Mucosa of stomach (tissue), 1 donor: ENCODE measurements around the gene CFAP99.

Experiments
- H3K27me3 ChIP-seq: one replicate; pipeline ENCODE4 v1.7.0; 2013; ENCODE audit warnings: mild to moderate bottlenecking, low read length; ENCODE audit not compliant: control insufficient read depth, insufficient read depth
- H3K36me3 ChIP-seq: one replicate; pipeline ENCODE4 v1.7.0; 2013; ENCODE audit warnings: low read length; ENCODE audit not compliant: control insufficient read depth, insufficient read depth
- H3K4me1 ChIP-seq: one replicate; pipeline ENCODE4 v1.7.0; 2013; ENCODE audit warnings: mild to moderate bottlenecking, low read length; ENCODE audit not compliant: control insufficient read depth, insufficient read depth
- H3K4me3 ChIP-seq: one replicate; pipeline ENCODE4 v1.7.0; 2013; ENCODE audit warnings: low read length
- H3K9ac ChIP-seq: one replicate; pipeline ENCODE4 v1.7.0; 2013; ENCODE audit warnings: mild to moderate bottlenecking, low read length, moderate library complexity
- H3K9me3 ChIP-seq: one replicate; pipeline ENCODE4 v1.7.0; 2013; ENCODE audit warnings: mild to moderate bottlenecking, low read length, moderate library complexity; ENCODE audit not compliant: control insufficient read depth
- donor health status: Pancreatic carcinoma.

CFAP99 gene

GRCh38 chr4:2383760-2384159, 35.0 kb upstream of the CFAP99 start:
- no peaks in the 10 kb centered on the region for H3K27me3 ChIP-seq
- H3K36me3 ChIP-seq = no peaks in the 10 kb centered on the region
- H3K9ac ChIP-seq = no peak overlapping the region
- no peaks in the 10 kb centered on the region for H3K4me1 ChIP-seq
- no peaks in the 10 kb centered on the region for H3K9me3 ChIP-seq
- H3K4me3 ChIP-seq = no peak overlapping the region

DNA sequence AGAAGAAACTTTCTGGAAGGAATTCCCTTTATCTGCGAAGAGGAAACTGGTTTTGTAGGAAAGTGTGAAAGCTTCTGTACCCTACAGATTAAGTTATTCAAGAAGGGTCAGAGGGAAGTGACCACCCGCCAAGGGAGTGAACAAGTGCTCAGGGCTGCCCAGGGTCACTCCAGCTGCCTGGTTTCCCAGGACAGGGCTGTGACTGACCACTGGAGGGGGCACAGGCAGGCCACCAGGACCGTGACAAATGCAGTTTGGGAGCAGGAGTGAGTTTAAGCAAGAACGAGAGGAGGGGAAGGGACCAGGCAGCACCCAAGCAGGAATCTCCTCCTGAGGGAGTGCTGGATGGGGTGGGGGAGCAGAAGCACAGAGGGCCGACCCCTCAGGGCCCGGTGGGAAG, 34.5 kb upstream of the CFAP99 start:
- H3K9ac ChIP-seq = no peak overlapping the region

DNA sequence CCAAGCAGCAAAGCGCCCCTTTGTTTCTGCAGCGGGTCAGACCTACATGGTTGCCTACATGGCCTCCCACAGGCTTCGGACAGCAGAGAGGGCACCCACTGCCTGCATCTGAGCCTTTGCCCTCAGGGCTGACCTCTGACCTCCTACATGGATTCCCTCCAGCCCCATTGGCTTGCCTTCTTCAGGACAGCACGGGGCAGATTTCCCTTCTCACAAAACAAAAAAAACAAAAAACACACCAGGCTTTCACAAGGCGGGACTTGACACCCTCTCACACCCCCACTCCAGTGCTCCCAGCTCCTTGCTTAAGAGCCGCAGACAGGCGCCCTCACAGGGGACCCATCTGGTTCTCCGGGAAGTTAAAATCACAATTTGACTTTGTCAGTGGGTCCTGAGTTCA, 33.2 kb upstream of the CFAP99 start:
- no peaks in the 10 kb centered on the region for H3K27me3 ChIP-seq
- H3K9me3 ChIP-seq = no peaks in the 10 kb centered on the region
- no peak overlapping the region for H3K9ac ChIP-seq
- no peaks in the 10 kb centered on the region for H3K4me1 ChIP-seq
- no peak overlapping the region for H3K4me3 ChIP-seq
- H3K36me3 ChIP-seq = no peaks in the 10 kb centered on the region

More for the DNA sequence above, 34.5 kb upstream of the CFAP99 start:
- H3K27me3 ChIP-seq = no peaks in the 10 kb centered on the region
- H3K4me3 ChIP-seq = no peak overlapping the region
- no peaks in the 10 kb centered on the region for H3K9me3 ChIP-seq
- H3K4me1 ChIP-seq = no peaks in the 10 kb centered on the region
- no peaks in the 10 kb centered on the region for H3K36me3 ChIP-seq

GRCh38 chr4:2386717-2387116, 32.0 kb upstream of the CFAP99 start:
- Histone ChIP-seq H3K36me3 (no peaks in the 10 kb centered on the region), H3K4me1 (no peaks in the 10 kb centered on the region), H3K4me3 (no peak overlapping the region), H3K9me3 (no peaks in the 10 kb centered on the region), H3K9ac (no peak overlapping the region), H3K27me3 (no peaks in the 10 kb centered on the region)

GRCh38 chr4:2387218-2387617, 31.5 kb upstream of the CFAP99 start:
- Histone ChIP-seq H3K9ac (no peak overlapping the region), H3K9me3 (no peaks in the 10 kb centered on the region), H3K4me1 (no peaks in the 10 kb centered on the region)

GRCh38 chr4:2387829-2388228, 30.9 kb upstream of the CFAP99 start:
- Histone ChIP-seq H3K4me1 (no peaks in the 10 kb centered on the region), H3K9ac (no peak overlapping the region), H3K27me3 (no peaks in the 10 kb centered on the region), H3K4me3 (no peak overlapping the region), H3K36me3 (no peaks in the 10 kb centered on the region), H3K9me3 (no peaks in the 10 kb centered on the region)

More at GRCh38 chr4:2387218-2387617, 31.5 kb upstream of the CFAP99 start:
- Histone ChIP-seq H3K36me3 (no peaks in the 10 kb centered on the region), H3K4me3 (no peak overlapping the region), H3K27me3 (no peaks in the 10 kb centered on the region)

DNA sequence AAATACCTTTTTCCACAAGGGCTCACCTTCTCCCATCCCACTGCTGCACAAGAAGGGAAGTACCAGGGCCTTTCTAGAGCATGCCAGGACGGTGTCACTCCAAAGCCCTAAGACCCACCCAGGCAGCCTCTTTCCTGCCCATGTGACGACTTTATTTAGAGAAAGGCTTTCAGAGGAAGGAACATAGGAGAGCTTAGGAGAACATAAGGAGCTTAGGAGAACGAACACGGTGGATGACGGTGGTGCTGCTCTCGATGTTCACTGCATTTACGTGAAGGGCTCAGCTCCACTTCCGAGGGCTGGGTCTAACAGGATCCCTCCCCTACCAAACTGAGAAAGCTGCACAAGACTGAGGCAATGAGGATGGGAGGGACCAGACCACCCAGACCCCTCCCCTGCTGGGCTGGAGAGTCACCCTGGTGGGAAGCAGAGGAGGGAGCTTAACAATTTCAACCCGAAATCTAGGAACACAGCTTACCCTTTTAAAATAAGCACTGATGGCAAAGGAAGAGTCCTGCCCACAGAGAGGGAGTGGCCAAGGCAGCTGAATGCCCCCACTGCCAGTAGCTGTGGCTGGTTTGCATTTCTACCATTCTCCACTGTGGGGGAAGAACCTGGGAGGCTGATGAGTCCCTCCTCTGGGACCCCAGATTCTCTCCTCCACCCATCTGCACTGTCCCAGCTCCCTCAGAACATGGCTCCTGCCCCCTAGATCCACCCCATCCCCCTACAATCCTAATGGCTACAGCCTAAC, 30.1 kb upstream of the CFAP99 start:
- Histone ChIP-seq H3K9me3 (no peaks in the 10 kb centered on the region), H3K36me3 (no peaks in the 10 kb centered on the region), H3K9ac (no peak overlapping the region), H3K4me1 (peaks cover 5% of the 10 kb centered on the region), H3K27me3 (no peaks in the 10 kb centered on the region), H3K4me3 (no peak overlapping the region)

DNA sequence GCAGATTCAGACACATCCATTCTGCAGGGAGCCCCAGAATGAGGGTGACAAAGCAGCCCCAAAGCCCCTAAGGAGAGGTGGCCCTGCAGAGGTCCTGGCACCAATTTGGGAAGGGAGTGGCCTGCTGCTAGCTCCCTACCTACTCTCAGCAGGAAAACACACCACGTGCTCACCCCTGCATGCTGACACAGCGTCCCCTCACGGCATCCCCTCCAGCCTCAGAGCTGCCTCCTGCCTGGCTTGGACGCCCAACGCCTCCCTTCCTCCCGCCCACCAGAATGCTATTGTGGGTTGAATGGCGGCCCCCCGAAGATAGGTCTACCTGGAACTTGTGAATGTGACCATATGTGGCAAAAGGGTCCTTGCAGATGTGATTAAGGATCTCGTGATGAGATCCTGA, 29.1 kb upstream of the CFAP99 start:
- Histone ChIP-seq H3K9ac (no peak overlapping the region), H3K27me3 (no peaks in the 10 kb centered on the region), H3K4me3 (no peak overlapping the region), H3K4me1 (peaks cover 12% of the 10 kb centered on the region), H3K9me3 (no peaks in the 10 kb centered on the region), H3K36me3 (no peaks in the 10 kb centered on the region)

- no peak overlapping the region for H3K4me3 ChIP-seq
- no peaks in the 10 kb centered on the region for H3K27me3 ChIP-seq
- peaks cover 12% of the 10 kb centered on the region for H3K4me1 ChIP-seq
- H3K9me3 ChIP-seq = no peaks in the 10 kb centered on the region
- no peak overlapping the region for H3K9ac ChIP-seq
- H3K36me3 ChIP-seq = no peaks in the 10 kb centered on the region
These were observed 28.6 kb upstream of the CFAP99 start for GRCh38 chr4:2390146-2390545.

GRCh38 chr4:2390784-2391421, 27.9 kb upstream of the CFAP99 start:
- no peak overlapping the region for H3K9ac ChIP-seq
- H3K9me3 ChIP-seq = no peaks in the 10 kb centered on the region
- no peaks in the 10 kb centered on the region for H3K27me3 ChIP-seq
- H3K4me1 ChIP-seq = peaks cover 19% of the 10 kb centered on the region
- H3K4me3 ChIP-seq = no peak overlapping the region
- H3K36me3 ChIP-seq = no peaks in the 10 kb centered on the region

DNA sequence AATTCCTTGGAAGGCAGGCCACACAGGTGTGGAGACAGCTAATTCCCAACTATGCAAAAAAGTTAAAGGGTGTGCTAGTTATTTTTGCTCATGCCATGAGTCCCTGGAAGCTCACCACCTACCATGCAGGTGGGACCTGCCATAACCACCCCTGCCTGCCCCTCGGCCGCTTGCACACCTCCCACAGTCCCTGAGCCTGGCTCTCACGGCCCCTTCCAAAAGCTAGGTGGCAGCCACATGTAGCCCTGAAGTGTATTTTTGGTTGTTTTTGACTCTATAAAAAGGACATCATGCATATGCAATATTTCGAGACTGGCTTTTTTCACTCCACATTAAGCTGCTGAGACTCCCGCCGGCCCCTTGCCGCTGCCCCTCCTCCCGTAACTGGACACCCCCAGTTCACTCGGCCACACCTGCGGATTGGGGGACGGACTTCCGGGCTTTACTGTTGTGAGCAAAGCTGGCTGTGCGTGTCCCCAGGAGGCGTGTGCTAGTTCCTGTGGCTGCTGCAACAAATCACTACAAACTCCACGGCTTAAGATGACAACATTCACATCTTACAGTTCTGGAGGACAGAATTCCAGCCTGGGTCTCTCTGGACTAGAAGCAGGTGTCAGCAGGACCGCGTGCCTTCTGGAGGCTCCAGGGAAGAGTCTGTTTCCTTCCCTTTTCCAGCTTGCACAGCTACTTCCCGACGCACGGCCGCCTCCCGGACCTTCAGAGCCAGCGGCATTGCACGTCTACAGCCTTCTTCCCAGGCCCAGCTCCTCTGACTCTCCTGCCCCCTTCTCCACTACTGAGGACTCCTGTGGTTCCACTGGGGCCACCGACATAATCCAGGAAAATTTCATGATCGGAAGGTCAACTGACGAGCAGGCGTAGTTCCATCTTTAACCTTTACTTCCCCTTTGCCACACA, 25.1 kb upstream of the CFAP99 start:
- Histone ChIP-seq H3K9ac (no peak overlapping the region), H3K4me3 (peak overlapping the region; percentile 33), H3K4me1 (peaks cover 20% of the 10 kb centered on the region), H3K36me3 (no peaks in the 10 kb centered on the region), H3K9me3 (no peaks in the 10 kb centered on the region), H3K27me3 (no peaks in the 10 kb centered on the region)

DNA sequence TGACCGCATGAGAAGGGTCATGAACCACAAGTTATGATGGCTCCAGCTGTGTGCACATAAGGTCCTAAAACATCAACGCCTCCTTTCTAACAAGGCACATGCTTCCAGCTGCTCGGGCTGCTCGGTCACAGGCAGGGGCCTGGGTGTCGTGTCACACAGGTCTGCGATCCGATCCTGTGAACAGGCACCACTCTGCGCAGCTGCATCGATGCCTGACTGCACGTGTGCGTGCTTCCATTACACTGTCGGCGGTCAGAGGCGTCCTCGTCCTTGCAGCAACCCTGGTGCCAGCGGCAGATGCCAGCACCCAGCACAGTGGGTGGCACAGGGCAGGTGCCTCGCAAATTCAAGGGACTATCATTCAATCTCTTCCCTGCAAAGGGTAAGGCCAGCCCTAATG, 24.2 kb upstream of the CFAP99 start:
- Histone ChIP-seq H3K4me3 (no peak overlapping the region), H3K9me3 (no peaks in the 10 kb centered on the region), H3K27me3 (no peaks in the 10 kb centered on the region), H3K9ac (no peak overlapping the region), H3K4me1 (peaks cover 20% of the 10 kb centered on the region), H3K36me3 (no peaks in the 10 kb centered on the region)
